Fibroblast of the aortic adventitia (primary cell): ENCODE results near the gene FCRL6. TPM values are rescaled to one million over a fixed set of nuclear protein-coding genes. Genes with fewer than 3 reads are reported as not detected.

ENCODE experiments used
- DNase-seq: peaks from one replicate; pipeline ENCODE4 v3.0.0-alpha.2; 2010; ENCODE audit warnings: low read depth
- H3K4me3 ChIP-seq: 2 replicates; pipeline ENCODE4 v1.5.1; 2011; ENCODE audit warnings: low read depth, mild to moderate bottlenecking, control low read depth, low read length, moderate library complexity
- CTCF ChIP-seq: IDR thresholded peaks from 2 replicates; pipeline ENCODE4 v1.5.1; 2011; ENCODE audit warnings: mild to moderate bottlenecking, low read length, control low read depth, inconsistent platforms; ENCODE audit not compliant: insufficient read depth
- total RNA-seq: library from RNA; depleted of rRNA; stranded (reverse); fragments of >200 nt; gene quantifications from 2 replicates; pipeline ENCODE4 v1.2.3, GENCODE V29; 2012; ENCODE audit warnings: low replicate concordance

Gene FCRL6
- total RNA-seq, 1 donor, result not detected

DNA sequence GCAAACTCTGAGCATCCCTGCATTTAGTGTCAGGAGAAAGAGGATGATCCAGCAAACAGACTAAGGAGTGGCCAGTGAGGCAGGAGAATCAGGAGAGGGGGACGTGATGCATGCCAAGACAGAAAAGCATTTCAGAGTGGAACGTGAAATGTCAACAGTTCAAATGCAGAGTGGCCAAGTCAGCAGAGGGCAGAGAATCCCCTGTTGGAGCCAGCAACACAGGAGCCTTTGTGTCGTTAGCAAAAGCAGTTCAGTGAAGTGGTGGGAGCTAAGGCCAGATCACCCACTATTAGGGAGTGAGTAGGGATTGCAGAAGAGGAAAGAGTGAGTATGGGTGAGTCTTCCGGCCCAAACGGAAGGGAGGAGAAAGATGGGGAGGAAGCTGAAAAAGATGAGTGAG lies 6.6 kb upstream of the FCRL6 start:
- no peak for DNase-seq
- no peak for TF ChIP-seq CTCF
- H3K4me3 ChIP-seq, result no peak overlapping the region

DNA sequence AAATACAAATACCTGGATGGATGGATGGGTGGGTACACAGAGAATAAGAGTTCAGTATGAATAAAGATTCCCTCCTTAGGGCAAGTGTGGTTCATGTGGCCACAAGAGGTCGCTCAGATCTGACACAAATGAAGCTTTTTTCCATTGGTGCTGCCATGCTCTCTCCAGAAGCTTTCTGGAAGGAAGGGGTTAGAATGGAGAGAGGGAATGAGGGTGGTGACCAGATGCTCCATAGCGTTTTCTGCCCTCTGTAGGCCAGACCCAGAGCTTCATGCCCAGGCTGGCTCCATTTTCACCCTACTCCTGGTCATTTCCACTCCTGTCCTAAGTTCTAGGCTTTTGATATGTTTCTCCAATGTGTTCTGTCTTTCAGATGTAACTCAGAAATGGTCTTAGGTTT lies 3.3 kb upstream of the FCRL6 start:
- peak; percentile 89 for DNase-seq
- peak; percentile 76 for TF ChIP-seq CTCF

DNA sequence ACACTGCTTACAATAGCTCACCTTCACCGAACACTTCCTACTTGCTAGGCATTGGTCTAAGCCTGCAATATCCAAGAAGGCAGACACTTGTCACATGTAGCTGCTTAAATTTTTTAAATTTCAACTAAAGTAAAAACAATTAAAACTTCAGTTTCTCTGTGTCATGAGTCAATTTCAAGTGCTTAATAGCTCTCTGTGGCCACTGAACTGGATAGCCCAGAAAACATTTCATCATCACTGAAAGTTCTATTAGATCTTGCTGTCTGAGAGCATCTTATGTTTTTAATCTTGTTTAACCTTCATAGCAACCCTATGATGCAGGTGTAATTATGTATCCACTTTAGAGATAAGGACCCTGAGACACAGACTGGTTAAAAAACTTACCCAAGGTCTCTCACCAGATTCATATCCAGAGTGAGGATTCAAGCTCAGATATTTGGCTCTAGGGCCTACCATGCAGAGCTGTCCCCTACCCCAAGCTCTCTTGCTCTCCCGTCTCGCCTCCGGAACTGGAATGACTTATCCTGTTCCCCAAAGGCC lies 2.6 kb upstream of the FCRL6 start:
- no peak for DNase-seq
- TF ChIP-seq CTCF, result no peak
- H3K4me3 ChIP-seq, result no peak overlapping the region

More for the DNA sequence above, 3.3 kb upstream of the FCRL6 start:
- no peak overlapping the region for H3K4me3 ChIP-seq

DNA sequence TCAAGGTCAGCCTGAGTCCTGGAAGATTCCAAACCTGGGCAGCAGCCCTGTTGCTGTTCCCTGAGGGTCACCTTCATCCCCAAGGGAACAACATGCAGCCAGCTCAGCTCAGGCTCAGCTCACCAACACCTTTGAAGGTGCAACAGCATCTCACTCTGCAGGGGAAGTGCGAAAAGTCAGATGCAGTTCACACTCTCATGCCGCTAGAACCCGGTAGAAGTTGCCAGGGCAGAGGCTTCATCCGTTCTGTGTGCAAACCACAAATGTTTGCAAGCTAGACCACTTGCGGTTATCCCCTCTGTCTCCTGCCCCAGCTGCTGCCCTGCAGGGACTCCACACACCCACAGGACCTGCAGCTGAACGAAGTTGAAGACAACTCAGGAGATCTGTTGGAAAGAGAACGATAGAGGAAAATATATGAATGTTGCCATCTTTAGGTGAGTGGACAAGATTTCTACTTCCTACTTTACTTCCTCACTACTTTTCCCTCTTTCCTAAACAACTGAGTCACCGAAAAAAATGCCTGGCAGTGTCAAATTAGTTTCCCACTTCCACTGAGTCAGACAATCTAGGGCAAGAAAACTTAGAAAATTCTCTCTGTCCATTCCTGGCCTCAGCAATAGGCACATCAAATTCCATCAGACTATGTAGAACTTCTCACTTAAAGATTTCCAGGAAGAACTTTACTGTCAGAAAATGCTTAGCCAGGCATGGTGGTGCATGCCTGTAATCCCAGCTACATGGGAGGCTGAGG lies 1.8 kb upstream of the FCRL6 start:
- no peak for DNase-seq
- no peak for TF ChIP-seq CTCF
- no peak overlapping the region for H3K4me3 ChIP-seq

- no peak overlapping the region for H3K4me3 ChIP-seq
- no peak for DNase-seq
- TF ChIP-seq CTCF, result no peak
Measured at GRCh38 chr1:159803956-159804689, 2.0 kb downstream of the FCRL6 start.

GRCh38 chr1:159804924-159805323 lies 2.8 kb downstream of the FCRL6 start:
- no peak overlapping the region for H3K4me3 ChIP-seq
- TF ChIP-seq CTCF, result no peak
- DNase-seq, result peak; percentile 18
